SK-N-SH treated with all-trans-retinoic acid at 6 μM for 48 hours (cell line): ENCODE measurements around the gene SEPTIN5.

Experiments
- ATAC-seq: fragments of 200-7000 bp; cut with Tn5 transposase; 3 replicates; pipeline ENCODE4 v1.9.1; 2020; ENCODE audit warnings: mild to moderate bottlenecking, moderate library complexity
- ARNTL ChIP-seq: fragments of 450-650 bp; formaldehyde crosslinking; IDR thresholded peaks from 2 replicates; pipeline ENCODE4 v1.5.0; 2020; ENCODE audit warnings: low read depth, mild to moderate bottlenecking, moderate library complexity, borderline replicate concordance
- CREB5 ChIP-seq: fragments of 250-450 bp; sonication (Bioruptor Pico); IDR thresholded peaks from 2 replicates; pipeline ENCODE4 v1.5.1; 2020; ENCODE audit warnings: low read depth, mild to moderate bottlenecking, moderate library complexity
- CSDC2 ChIP-seq: fragments of 250-450 bp; sonication (Bioruptor Pico); IDR thresholded peaks from 2 replicates; pipeline ENCODE4 v1.5.0; 2020; ENCODE audit warnings: mild to moderate bottlenecking, moderate library complexity
- CSRNP3 ChIP-seq: fragments of 250-450 bp; sonication (Bioruptor Pico); IDR thresholded peaks from 2 replicates; pipeline ENCODE4 v1.5.1; 2021; ENCODE audit warnings: mild to moderate bottlenecking, moderate library complexity
- ESRRG ChIP-seq: fragments of 250-450 bp; sonication (Bioruptor Pico); IDR thresholded peaks from 2 replicates; pipeline ENCODE4 v1.6.1; 2021; ENCODE audit warnings: mild to moderate bottlenecking
- GLIS3 ChIP-seq: fragments of 250-450 bp; sonication (Bioruptor Pico); IDR thresholded peaks from 2 replicates; pipeline ENCODE4 v1.5.0; 2020; ENCODE audit warnings: mild to moderate bottlenecking, moderate library complexity
- ISL1 ChIP-seq: fragments of 250-450 bp; sonication (Bioruptor Pico); IDR thresholded peaks from 2 replicates; pipeline ENCODE4 v2.1.2; 2022; ENCODE audit warnings: mild to moderate bottlenecking, moderate library complexity
- PPARA ChIP-seq: fragments of 250-450 bp; sonication (Bioruptor Pico); IDR thresholded peaks from 2 replicates; pipeline ENCODE4 v1.5.0; 2020; ENCODE audit warnings: mild to moderate bottlenecking, borderline replicate concordance
- SNAI2 ChIP-seq: fragments of 250-450 bp; sonication (Bioruptor Pico); IDR thresholded peaks from 2 replicates; pipeline ENCODE4 v1.5.0; 2020; ENCODE audit warnings: mild to moderate bottlenecking, moderate library complexity
- TCF4 ChIP-seq: fragments of 250-450 bp; sonication (Bioruptor Pico); IDR thresholded peaks from 2 replicates; pipeline ENCODE4 v1.8.0; 2021; ENCODE audit warnings: mild to moderate bottlenecking, moderate library complexity, borderline replicate concordance
- TOX ChIP-seq: fragments of 250-450 bp; sonication (Bioruptor Pico); IDR thresholded peaks from 2 replicates; pipeline ENCODE4 v1.8.0; 2021; ENCODE audit warnings: mild to moderate bottlenecking, moderate library complexity, borderline replicate concordance
- TSHZ2 ChIP-seq: fragments of 250-450 bp; sonication (Bioruptor Pico); IDR thresholded peaks from 2 replicates; pipeline ENCODE4 v1.5.0; 2020; ENCODE audit warnings: mild to moderate bottlenecking, moderate library complexity
- ZC3H10 ChIP-seq: fragments of 250-450 bp; sonication (Bioruptor Pico); IDR thresholded peaks from 2 replicates; pipeline ENCODE4 v1.5.1; 2021; ENCODE audit warnings: mild to moderate bottlenecking, moderate library complexity
- ZFP3 ChIP-seq: fragments of 250-450 bp; sonication (Bioruptor Pico); IDR thresholded peaks from 2 replicates; pipeline ENCODE4 v1.5.0; 2020; ENCODE audit warnings: mild to moderate bottlenecking, moderate library complexity
- ZNF565 ChIP-seq: fragments of 450-650 bp; formaldehyde crosslinking; conservative IDR thresholded peaks from 2 replicates; pipeline ENCODE4 v1.5.0; 2020; ENCODE audit warnings: low read depth, mild to moderate bottlenecking, moderate library complexity
- ZNF70 ChIP-seq: fragments of 450-650 bp; formaldehyde crosslinking; IDR thresholded peaks from 2 replicates; pipeline ENCODE4 v1.5.0; 2020; ENCODE audit warnings: mild to moderate bottlenecking, moderate library complexity
- ZNF8 ChIP-seq: fragments of 450-650 bp; formaldehyde crosslinking; IDR thresholded peaks from 2 replicates; pipeline ENCODE4 v1.5.0; 2020; ENCODE audit warnings: mild to moderate bottlenecking, moderate library complexity

SEPTIN5 gene

GRCh38 chr22:19761725-19762567 lies 47.6 kb downstream of the SEPTIN5 start (continued):
- TF ChIP-seq CREB5 (no peak), PPARA (CRISPR knock-in tag) (no peak)

- TF ChIP-seq SNAI2 (CRISPR knock-in tag) = no peak
- TF ChIP-seq ZNF8 (CRISPR knock-in tag) = no peak
- TF ChIP-seq ESRRG (CRISPR knock-in tag) = no peak
- TF ChIP-seq ZFP3 (CRISPR knock-in tag) = no peak
- TF ChIP-seq TCF4 = no peak
- no peak for TF ChIP-seq CSDC2 (CRISPR knock-in tag)
- TF ChIP-seq CREB5 = no peak
- TF ChIP-seq TOX (CRISPR knock-in tag) = no peak
- no peak for TF ChIP-seq TSHZ2
- TF ChIP-seq CSRNP3 = no peak
- TF ChIP-seq ZNF70 (CRISPR knock-in tag) = no peak
- no peak for TF ChIP-seq ZC3H10 (CRISPR knock-in tag)
- TF ChIP-seq ISL1 (CRISPR knock-in tag) = no peak
- no peak for ATAC-seq
Observed at GRCh38 chr22:19762568-19763457, 48.5 kb downstream of the SEPTIN5 start.

- no peak for ATAC-seq
- TF ChIP-seq ZNF565 (CRISPR knock-in tag) (no peak), CSRNP3 (no peak), GLIS3 (no peak), ZC3H10 (CRISPR knock-in tag) (no peak), CREB5 (no peak), ARNTL (CRISPR knock-in tag) (no peak)
Observed at GRCh38 chr22:19763458-19764298, 49.4 kb downstream of the SEPTIN5 start.
